Measurements from ENCODE around the gene KRTAP9-2. TPM values are rescaled to one million over a fixed set of nuclear protein-coding genes. Genes with fewer than 3 reads are reported as not detected.
"Not testable (repeated sequence)": the region's sequence is repeated elsewhere in the genome, so short reads cannot be mapped to it uniquely, and the experiment has no call there.

The KRTAP9-2 gene
- total RNA-seq, 4 donors from 2014 or later, result not detected

- no peak for TF ChIP-seq CTCF (IDR thresholded peaks at IDR 0.05)
- ATAC-seq (ENCODE audit: low FRiP score), result no peak
These were observed 39.6 kb upstream of the KRTAP9-2 start for GRCh38 chr17:41186872-41187271.

GRCh38 chr17:41189837-41190318, 36.6 kb upstream of the KRTAP9-2 start, which contains the start of gene KRTAP9-1:
Gene KRTAP9-1, plus strand, starts transcription at chr17:41189887. Its CDS starts 0 bp downstream, at chr17:41189887.
- not testable (repeated sequence) for DNase-seq (ENCODE audit: low spot score); ATAC-seq (ENCODE audit: low FRiP score)

More at GRCh38 chr17:41186872-41187271, 39.6 kb upstream of the KRTAP9-2 start:
- DNase-seq (ENCODE audit: low spot score), result no peak

GRCh38 chr17:41190328-41190727, 36.1 kb upstream of the KRTAP9-2 start:
- DNase-seq (ENCODE audit: low spot score) (no peak), ATAC-seq (ENCODE audit: low FRiP score) (no peak)
- no peak for TF ChIP-seq CTCF (IDR thresholded peaks at IDR 0.05)

GRCh38 chr17:41196068-41196467, 30.4 kb upstream of the KRTAP9-2 start:
- TF ChIP-seq CTCF (IDR thresholded peaks at IDR 0.05), result no peak
- no peak for DNase-seq (ENCODE audit: low spot score)
- no peak for ATAC-seq (ENCODE audit: low FRiP score)

- ATAC-seq (ENCODE audit: low FRiP score) (no peak), DNase-seq (ENCODE audit: low spot score) (no peak)
- no peak for TF ChIP-seq CTCF (IDR thresholded peaks at IDR 0.05)
These were observed 26.9 kb upstream of the KRTAP9-2 start for GRCh38 chr17:41199421-41200078.

- TF ChIP-seq CTCF (IDR thresholded peaks at IDR 0.05), result no peak
- no peak for ATAC-seq (ENCODE audit: low FRiP score)
- no peak for DNase-seq (ENCODE audit: low spot score)
These were observed 14.5 kb upstream of the KRTAP9-2 start for GRCh38 chr17:41211845-41212466.

GRCh38 chr17:41212524-41213169, 13.8 kb upstream of the KRTAP9-2 start:
- no peak for TF ChIP-seq CTCF (IDR thresholded peaks at IDR 0.05)
- no peak for DNase-seq (ENCODE audit: low spot score)
- ATAC-seq (ENCODE audit: low FRiP score), result no peak
